Measurements from ENCODE around the gene CIITA.

- no peak for TF ChIP-seq POLR2AphosphoS5 (IDR thresholded peaks at IDR 0.05)
- TF ChIP-seq, protein P1, sequence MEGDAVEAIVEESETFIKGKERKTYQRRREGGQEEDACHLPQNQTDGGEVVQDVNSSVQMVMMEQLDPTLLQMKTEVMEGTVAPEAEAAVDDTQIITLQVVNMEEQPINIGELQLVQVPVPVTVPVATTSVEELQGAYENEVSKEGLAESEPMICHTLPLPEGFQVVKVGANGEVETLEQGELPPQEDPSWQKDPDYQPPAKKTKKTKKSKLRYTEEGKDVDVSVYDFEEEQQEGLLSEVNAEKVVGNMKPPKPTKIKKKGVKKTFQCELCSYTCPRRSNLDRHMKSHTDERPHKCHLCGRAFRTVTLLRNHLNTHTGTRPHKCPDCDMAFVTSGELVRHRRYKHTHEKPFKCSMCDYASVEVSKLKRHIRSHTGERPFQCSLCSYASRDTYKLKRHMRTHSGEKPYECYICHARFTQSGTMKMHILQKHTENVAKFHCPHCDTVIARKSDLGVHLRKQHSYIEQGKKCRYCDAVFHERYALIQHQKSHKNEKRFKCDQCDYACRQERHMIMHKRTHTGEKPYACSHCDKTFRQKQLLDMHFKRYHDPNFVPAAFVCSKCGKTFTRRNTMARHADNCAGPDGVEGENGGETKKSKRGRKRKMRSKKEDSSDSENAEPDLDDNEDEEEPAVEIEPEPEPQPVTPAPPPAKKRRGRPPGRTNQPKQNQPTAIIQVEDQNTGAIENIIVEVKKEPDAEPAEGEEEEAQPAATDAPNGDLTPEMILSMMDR (IDR thresholded peaks at IDR 0.05), result no peak
These were observed 74.0 kb downstream of the CIITA start for GRCh38 chr16:10951026-10951425.
